Keratinocyte (primary cell): ENCODE data around the gene ARHGAP15. TPM values are rescaled to one million over a fixed set of nuclear protein-coding genes. Genes with fewer than 3 reads are reported as not detected.

Source experiments
- DNase-seq: peaks from one replicate; pipeline ENCODE4 v3.0.0-alpha.2; 2011; ENCODE audit warnings: low read depth, missing footprints, low spot score
- FAIRE-seq: peaks from 2 replicates; lab custom pipeline; 2011; peaks lifted over from hg19 to GRCh38; lab: Jason Lieb, UNC
- H2AFZ ChIP-seq: 2 replicates; pipeline ENCODE4 v1.6.0; 2012; ENCODE audit warnings: low read length, control low read depth, inconsistent platforms; ENCODE audit not compliant: control insufficient read depth
- H3K27ac ChIP-seq: 2 replicates; pipeline ENCODE4 v1.5.1; 2011; ENCODE audit warnings: low read length; ENCODE audit not compliant: control insufficient read depth, insufficient read depth
- H3K27me3 ChIP-seq: 3 replicates; pipeline ENCODE4 v1.6.0; 2011; ENCODE audit warnings: low read length; ENCODE audit not compliant: control insufficient read depth, insufficient read depth; ENCODE audit errors: extremely low read depth
- H3K36me3 ChIP-seq, 2 experiments: 2 replicates in 1 of 2; 3 replicates in 1 of 2; pipeline ENCODE4 v1.5.1; 2011; ENCODE audit warnings: low read length in 2 of 2, mild to moderate bottlenecking in 1 of 2; ENCODE audit not compliant: control insufficient read depth in 2 of 2, insufficient read depth in 2 of 2; ENCODE audit errors: extremely low read depth in 1 of 2
- H3K4me1 ChIP-seq: 3 replicates; pipeline ENCODE4 v1.5.1; 2011; ENCODE audit warnings: low read length; ENCODE audit not compliant: control insufficient read depth, insufficient read depth; ENCODE audit errors: extremely low read depth
- H3K4me2 ChIP-seq: 3 replicates; pipeline ENCODE4 v1.6.0; 2011; ENCODE audit warnings: low read depth, low read length; ENCODE audit not compliant: control insufficient read depth, insufficient read depth; ENCODE audit errors: extremely low read depth
- H3K4me3 ChIP-seq, 3 experiments: fragments of 200-600 bp in 1 of 3; sonication (generic) in 1 of 3; 2 replicates in 2 of 3; 3 replicates in 1 of 3; pipeline ENCODE4 v1.5.1; 2011 to 2016; ENCODE audit warnings: low read length in 3 of 3, mild to moderate bottlenecking in 3 of 3, control low read depth in 2 of 3, inconsistent platforms in 1 of 3, low read depth in 1 of 3, mixed read lengths in 1 of 3, mixed run types in 1 of 3, moderate library complexity in 1 of 3; ENCODE audit not compliant: control insufficient read depth in 2 of 3, insufficient read depth in 2 of 3; ENCODE audit errors: extremely low read depth in 1 of 3
- H3K79me2 ChIP-seq: 2 replicates; pipeline ENCODE4 v1.6.0; 2012; ENCODE audit warnings: low read length; ENCODE audit not compliant: control insufficient read depth, insufficient read depth
- H3K9ac ChIP-seq: 3 replicates; pipeline ENCODE4 v1.6.0; 2011; ENCODE audit warnings: low read length; ENCODE audit not compliant: control insufficient read depth, insufficient read depth; ENCODE audit errors: extremely low read depth
- H3K9me1 ChIP-seq: 3 replicates; pipeline ENCODE4 v1.6.0; 2011; ENCODE audit warnings: low read length; ENCODE audit not compliant: control insufficient read depth, insufficient read depth; ENCODE audit errors: extremely low read depth
- H3K9me3 ChIP-seq: 2 replicates; pipeline ENCODE4 v1.5.1; 2012; ENCODE audit warnings: low read depth, low read length; ENCODE audit not compliant: control insufficient read depth
- H4K20me1 ChIP-seq: 3 replicates; pipeline ENCODE4 v1.6.0; 2011; ENCODE audit warnings: low read length; ENCODE audit not compliant: control insufficient read depth, insufficient read depth; ENCODE audit errors: extremely low read depth
- CTCF ChIP-seq, 3 experiments: IDR thresholded peaks in 1 of 3; conservative IDR thresholded peaks in 1 of 3; optimal IDR thresholded peaks in 1 of 3; 2 replicates in 2 of 3; 3 replicates in 1 of 3; pipeline versions ENCODE3 to v1.5.1; 2011; ENCODE audit warnings: low read length in 3 of 3, mild to moderate bottlenecking in 3 of 3, moderate library complexity in 2 of 3, control low read depth in 1 of 3, inconsistent platforms in 1 of 3; ENCODE audit not compliant: insufficient read depth in 2 of 3; ENCODE audit errors: extremely low read depth in 1 of 3
- EZH2 ChIP-seq: IDR thresholded peaks from one replicate; pipeline ENCODE4 v1.6.1; 2012; ENCODE audit warnings: inconsistent platforms, mild to moderate bottlenecking, low read length, moderate library complexity
- dilution Hi-C: fragments of 300-500 bp; cut with MboI; formaldehyde crosslinking; loops from one replicate; pipeline ENCODE4 v1.7.0; 2020; ENCODE audit warnings: low sequenced_read_pairs; ENCODE audit not compliant: extremely low pct_ligation_motif_present
- polyA plus RNA-seq, 5 experiments: library from polyadenylated mRNA; depleted of rRNA in 3 of 5; stranded (reverse) in 3 of 5; stranded (forward) in 1 of 5; unstranded in 1 of 5; fragments of >200 nt; gene quantifications; 1 replicate in 1 of 5; 2 replicates in 3 of 5; 3 replicates in 1 of 5; pipeline versions ENCODE4 v1.2.1 to v1.2.3, GENCODE V29; 2011 to 2012; ENCODE audit warnings: missing spikeins in 2 of 5, low read depth in 1 of 5, low replicate concordance in 1 of 5

Gene ARHGAP15
- polyA plus RNA-seq, 1 donor (not counting 4 experiments of a cell fraction or from before 2014, with no cell fraction given) = not detected

GRCh38 chr2:143594161-143594560 lies 464.9 kb downstream of the ARHGAP15 start:
- Histone ChIP-seq H2AFZ (no peak overlapping the region), H3K9ac (no peak overlapping the region), H3K4me3 (no peak overlapping the region), H3K27me3 (no peaks in the 10 kb centered on the region), H3K4me2 (no peak overlapping the region), H4K20me1 (no peaks in the 10 kb centered on the region), H3K27ac (no peak overlapping the region), H3K9me1 (no peaks in the 10 kb centered on the region), H3K79me2 (no peaks in the 10 kb centered on the region), H3K4me1 (no peaks in the 10 kb centered on the region), H3K9me3 (no peaks in the 10 kb centered on the region), H3K36me3 (no peaks in the 10 kb centered on the region)
- FAIRE-seq = no peak
- DNase-seq = no peak
- TF ChIP-seq EZH2 = no peak
- no peak for TF ChIP-seq CTCF (optimal IDR thresholded peaks at IDR 0.05 in 1 of 3, IDR thresholded peaks at IDR 0.05 in 1 of 3, conservative IDR thresholded peaks at IDR 0.05 in 1 of 3; ENCODE audit: extremely low read depth in 1 of 3, insufficient read depth in 2 of 3, low read length in 3 of 3)
- dilution Hi-C loops = no loop called here

- no peak for TF ChIP-seq CTCF (optimal IDR thresholded peaks at IDR 0.05 in 1 of 3, IDR thresholded peaks at IDR 0.05 in 1 of 3, conservative IDR thresholded peaks at IDR 0.05 in 1 of 3; ENCODE audit: extremely low read depth in 1 of 3, insufficient read depth in 2 of 3, low read length in 3 of 3)
- TF ChIP-seq EZH2 = no peak
- Histone ChIP-seq H3K4me3 (no peak overlapping the region), H4K20me1 (no peaks in the 10 kb centered on the region), H3K9me3 (no peaks in the 10 kb centered on the region), H3K4me1 (no peaks in the 10 kb centered on the region), H3K36me3 (no peaks in the 10 kb centered on the region), H3K4me2 (no peak overlapping the region), H3K27ac (no peak overlapping the region), H3K9ac (no peak overlapping the region), H2AFZ (no peak overlapping the region), H3K79me2 (no peaks in the 10 kb centered on the region), H3K27me3 (no peaks in the 10 kb centered on the region), H3K9me1 (no peaks in the 10 kb centered on the region)
- no peak for FAIRE-seq
- dilution Hi-C loops = no loop called here
- no peak for DNase-seq
These were observed 465.5 kb downstream of the ARHGAP15 start for GRCh38 chr2:143594745-143595144.
